Chondrocyte (in vitro differentiated cells): ENCODE results near the gene TM7SF2. TPM values are rescaled to one million over a fixed set of nuclear protein-coding genes. Genes with fewer than 3 reads are reported as not detected.
A peak's percentile ranks its signal among the peaks of the same experiment; 100 is the strongest.

Experiments used
- DNase-seq: peaks from one replicate; pipeline ENCODE4 v3.0.0; 2021; ENCODE audit warnings: mixed read lengths, low spot score
- H3K27ac Mint-ChIP-seq: one replicate; pipeline ENCODE4 v1.8.0; 2021; ENCODE audit warnings: mild to moderate bottlenecking, moderate library complexity, mixed read lengths; ENCODE audit not compliant: unreplicated experiment
- H3K27me3 Mint-ChIP-seq: 2 replicates; pipeline ENCODE4 v1.8.0; 2021; ENCODE audit warnings: low read depth, mixed read lengths
- H3K36me3 Mint-ChIP-seq: 2 replicates; pipeline ENCODE4 v1.8.0; 2021; ENCODE audit warnings: low read depth, mixed read lengths
- H3K4me1 Mint-ChIP-seq: 2 replicates; pipeline ENCODE4 v1.8.0; 2021; ENCODE audit warnings: low read depth, mild to moderate bottlenecking, mixed read lengths
- H3K4me3 Mint-ChIP-seq: one replicate; pipeline ENCODE4 v1.8.0; 2021; ENCODE audit warnings: mild to moderate bottlenecking, moderate library complexity, mixed read lengths; ENCODE audit not compliant: unreplicated experiment
- H3K9me3 Mint-ChIP-seq: 2 replicates; pipeline ENCODE4 v1.8.0; 2021; ENCODE audit warnings: low read depth, mixed read lengths
- total RNA-seq: library from RNA; stranded (reverse); gene quantifications from 3 replicates; pipeline ENCODE4 v1.2.1, GENCODE V29; 2021
- TF ChIP-seq, protein P1 (sequence below): fragments of 200-600 bp; sonication (generic); IDR thresholded peaks from 2 replicates; pipeline ENCODE4 v1.5.0; 2021; ENCODE audit warnings: antibody characterized with exemption, mild to moderate bottlenecking, moderate library complexity

TM7SF2 gene
- total RNA-seq, 1 donor from 2014 or later, result 10.7 TPM

DNA sequence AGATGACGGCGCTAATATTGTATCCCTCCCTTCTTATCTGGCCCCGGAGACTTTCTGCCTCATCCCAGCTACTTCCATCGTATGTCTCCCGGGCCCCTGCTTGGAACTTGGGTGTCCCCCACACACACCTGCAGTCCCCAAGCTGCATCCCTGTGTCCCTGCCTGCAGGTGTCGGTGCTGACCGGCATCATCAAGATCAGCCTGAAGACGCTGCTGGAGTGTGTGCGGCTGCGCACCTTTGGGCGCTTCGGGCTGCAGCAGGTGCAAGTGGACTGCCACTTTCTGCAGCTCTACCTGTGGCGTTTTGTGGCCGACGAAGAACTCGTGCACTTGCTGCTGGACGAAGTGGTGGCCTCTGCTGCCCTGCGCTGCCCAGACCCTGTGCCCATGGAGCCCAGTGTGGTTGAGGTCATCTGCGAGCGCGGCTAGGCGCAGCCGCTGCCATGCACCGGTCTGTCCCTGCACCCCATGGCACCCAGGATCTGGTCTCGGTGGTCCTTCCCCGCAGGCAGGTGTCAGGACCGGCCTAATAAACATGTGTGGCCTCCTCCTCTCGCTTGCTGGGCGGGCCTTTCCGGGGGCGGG is 421 bp upstream of the TM7SF2 start:
- H3K27ac Mint-ChIP-seq, result no peak overlapping the region
- no peaks in the 10 kb centered on the region for H3K27me3 Mint-ChIP-seq
- no peaks in the 10 kb centered on the region for H3K9me3 Mint-ChIP-seq
- TF ChIP-seq, protein P1, sequence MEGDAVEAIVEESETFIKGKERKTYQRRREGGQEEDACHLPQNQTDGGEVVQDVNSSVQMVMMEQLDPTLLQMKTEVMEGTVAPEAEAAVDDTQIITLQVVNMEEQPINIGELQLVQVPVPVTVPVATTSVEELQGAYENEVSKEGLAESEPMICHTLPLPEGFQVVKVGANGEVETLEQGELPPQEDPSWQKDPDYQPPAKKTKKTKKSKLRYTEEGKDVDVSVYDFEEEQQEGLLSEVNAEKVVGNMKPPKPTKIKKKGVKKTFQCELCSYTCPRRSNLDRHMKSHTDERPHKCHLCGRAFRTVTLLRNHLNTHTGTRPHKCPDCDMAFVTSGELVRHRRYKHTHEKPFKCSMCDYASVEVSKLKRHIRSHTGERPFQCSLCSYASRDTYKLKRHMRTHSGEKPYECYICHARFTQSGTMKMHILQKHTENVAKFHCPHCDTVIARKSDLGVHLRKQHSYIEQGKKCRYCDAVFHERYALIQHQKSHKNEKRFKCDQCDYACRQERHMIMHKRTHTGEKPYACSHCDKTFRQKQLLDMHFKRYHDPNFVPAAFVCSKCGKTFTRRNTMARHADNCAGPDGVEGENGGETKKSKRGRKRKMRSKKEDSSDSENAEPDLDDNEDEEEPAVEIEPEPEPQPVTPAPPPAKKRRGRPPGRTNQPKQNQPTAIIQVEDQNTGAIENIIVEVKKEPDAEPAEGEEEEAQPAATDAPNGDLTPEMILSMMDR, result no peak
- peaks cover 1% of the 10 kb centered on the region for H3K36me3 Mint-ChIP-seq
- peak overlapping the region; percentile 86 for H3K4me3 Mint-ChIP-seq
- peak; percentile 95 for DNase-seq
- peaks cover 27% of the 10 kb centered on the region for H3K4me1 Mint-ChIP-seq

DNA sequence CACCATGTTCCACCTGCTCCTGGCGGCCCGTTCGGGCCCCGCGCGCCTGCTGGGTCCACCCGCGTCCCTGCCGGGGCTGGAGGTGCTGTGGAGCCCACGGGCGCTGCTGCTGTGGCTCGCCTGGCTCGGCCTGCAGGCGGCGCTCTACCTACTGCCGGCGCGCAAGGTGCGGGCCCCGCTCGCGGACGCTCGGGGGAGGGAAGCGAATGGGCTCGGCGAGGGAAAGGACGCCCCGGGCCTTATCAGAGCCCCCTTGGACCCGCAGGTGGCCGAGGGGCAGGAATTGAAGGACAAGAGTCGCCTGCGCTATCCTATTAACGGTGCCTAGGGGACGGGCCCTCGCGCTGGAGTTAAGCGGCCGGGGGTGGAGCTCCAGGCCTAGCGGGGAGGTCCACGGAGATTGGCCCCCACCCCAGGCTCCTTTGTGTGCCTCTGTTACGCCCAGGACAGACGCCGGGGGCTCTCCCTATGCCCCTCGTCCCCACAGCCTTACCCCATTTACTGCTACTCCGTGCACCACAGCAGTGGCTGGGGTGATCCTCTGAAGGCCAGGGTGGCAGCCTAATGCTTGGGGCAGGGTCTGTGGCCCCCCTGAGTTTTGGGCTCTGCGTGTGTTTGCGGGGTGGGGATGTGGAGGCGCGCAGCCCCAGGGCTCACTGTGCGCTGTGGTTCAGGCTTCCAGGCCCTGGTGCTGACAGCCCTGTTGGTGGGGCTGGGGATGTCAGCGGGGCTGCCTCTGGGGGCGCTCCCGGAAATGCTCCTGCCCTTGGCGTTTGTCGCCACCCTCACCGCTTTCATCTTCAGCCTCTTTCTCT is 1.1 kb downstream of the TM7SF2 start:
- TF ChIP-seq, protein P1, result peak; percentile 93
- Mint-ChIP-seq H3K4me3 (peak overlapping the region; percentile 86), H3K4me1 (peaks cover 34% of the 10 kb centered on the region), H3K27me3 (no peaks in the 10 kb centered on the region), H3K27ac (no peak overlapping the region), H3K9me3 (no peaks in the 10 kb centered on the region), H3K36me3 (peaks cover 1% of the 10 kb centered on the region)
- no peak for DNase-seq

GRCh38 chr11:65113361-65113756 is 1.7 kb downstream of the TM7SF2 start:
- Mint-ChIP-seq H3K36me3 (peaks cover 3% of the 10 kb centered on the region), H3K4me3 (peak overlapping the region; percentile 86), H3K27me3 (no peaks in the 10 kb centered on the region), H3K27ac (no peak overlapping the region), H3K4me1 (peaks cover 36% of the 10 kb centered on the region), H3K9me3 (no peaks in the 10 kb centered on the region)
- no peak for DNase-seq
- TF ChIP-seq, protein P1, result no peak

- no peak for DNase-seq
- TF ChIP-seq, protein P1, result no peak
- H3K9me3 Mint-ChIP-seq, result no peaks in the 10 kb centered on the region
- no peak overlapping the region for H3K4me3 Mint-ChIP-seq
- no peaks in the 10 kb centered on the region for H3K27me3 Mint-ChIP-seq
- H3K27ac Mint-ChIP-seq, result peak overlapping the region; percentile 9
- H3K36me3 Mint-ChIP-seq, result peaks cover 5% of the 10 kb centered on the region
- peaks cover 36% of the 10 kb centered on the region for H3K4me1 Mint-ChIP-seq
Measured at GRCh38 chr11:65113839-65114238, 2.2 kb downstream of the TM7SF2 start.

DNA sequence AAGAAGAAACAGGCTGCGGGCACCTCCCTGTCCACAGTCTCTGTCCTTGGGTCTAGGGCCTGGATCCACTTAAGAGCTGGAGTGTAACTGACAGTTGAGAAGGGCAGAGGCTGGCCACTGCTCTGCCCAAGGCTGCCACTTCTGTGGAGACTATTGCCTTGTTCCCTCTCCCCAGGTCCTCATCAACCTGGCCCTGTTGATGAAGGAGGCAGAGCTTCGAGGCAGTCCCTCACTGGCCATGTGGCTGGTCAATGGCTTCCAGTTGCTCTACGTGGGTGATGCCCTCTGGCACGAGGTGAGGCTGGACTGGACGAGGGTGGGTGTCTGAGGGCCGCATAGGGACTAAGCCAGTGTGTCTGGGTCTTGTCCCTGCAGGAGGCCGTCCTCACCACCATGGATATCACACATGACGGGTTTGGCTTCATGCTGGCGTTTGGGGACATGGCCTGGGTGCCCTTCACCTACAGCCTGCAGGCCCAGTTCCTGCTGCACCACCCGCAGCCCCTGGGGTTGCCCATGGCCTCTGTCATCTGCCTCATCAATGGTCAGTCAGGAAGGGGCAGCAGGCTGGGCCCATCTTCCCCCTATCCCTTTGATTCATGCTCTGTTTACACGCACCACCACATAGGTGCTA is 3.0 kb downstream of the TM7SF2 start:
- TF ChIP-seq, protein P1, result no peak
- no peak for DNase-seq
- no peaks in the 10 kb centered on the region for H3K27me3 Mint-ChIP-seq
- peaks cover 36% of the 10 kb centered on the region for H3K4me1 Mint-ChIP-seq
- H3K27ac Mint-ChIP-seq, result no peak overlapping the region
- H3K36me3 Mint-ChIP-seq, result peaks cover 5% of the 10 kb centered on the region
- H3K4me3 Mint-ChIP-seq, result no peak overlapping the region
- H3K9me3 Mint-ChIP-seq, result no peaks in the 10 kb centered on the region
